Esophagus (tissue), 2 donors: ENCODE results near the gene NFYC. TPM values are rescaled to one million over a fixed set of nuclear protein-coding genes. Genes with fewer than 3 reads are reported as not detected.
A peak's percentile ranks its signal among the peaks of the same experiment; 100 is the strongest.

Experiments
- H3K27ac ChIP-seq, 2 donors: one replicate each; pipeline ENCODE4 v1.5.1; 2013; ENCODE audit warnings: low read depth in 2 of 2, mild to moderate bottlenecking in 2 of 2, inconsistent platforms in 1 of 2, low read length in 1 of 2, moderate library complexity in 1 of 2
- H3K27me3 ChIP-seq, 2 donors: one replicate each; pipeline ENCODE4 v1.6.1; 2013; ENCODE audit warnings: low read length in 2 of 2, control low read depth in 1 of 2, mild to moderate bottlenecking in 1 of 2; ENCODE audit not compliant: insufficient read depth in 2 of 2, control insufficient read depth in 1 of 2
- H3K36me3 ChIP-seq, 2 donors: one replicate each; pipeline ENCODE4 v1.6.1; 2013; ENCODE audit warnings: low read length in 1 of 2; ENCODE audit not compliant: control insufficient read depth in 2 of 2, insufficient read depth in 2 of 2
- H3K4me1 ChIP-seq, 2 donors: one replicate each; pipeline ENCODE4 v1.6.1; 2013; ENCODE audit warnings: low read length in 1 of 2; ENCODE audit not compliant: control insufficient read depth in 2 of 2, insufficient read depth in 2 of 2
- H3K4me3 ChIP-seq, 2 donors: one replicate each; pipeline ENCODE4 v1.5.1; 2013; ENCODE audit warnings: low read length in 2 of 2, mild to moderate bottlenecking in 2 of 2, low read depth in 1 of 2, moderate library complexity in 1 of 2
- H3K9me3 ChIP-seq, 2 donors: one replicate each; pipeline ENCODE4 v1.6.1; 2013; ENCODE audit warnings: mild to moderate bottlenecking in 2 of 2, low read depth in 1 of 2, low read length in 1 of 2, moderate library complexity in 1 of 2; ENCODE audit not compliant: control insufficient read depth in 2 of 2, insufficient read depth in 1 of 2
- WGBS, 2 donors: extraction: QIAGEN DNeasy Blood & Tissue Kit; methylation state at CpG; one replicate each; pipeline ENCODE4 v1.1.7; 2013; 5-methylcytosine and 5-hydroxymethylcytosine counted together
- polyA plus RNA-seq, 2 donors: library from polyadenylated mRNA; stranded (reverse); fragments of 200-250 nt; gene quantifications; one replicate each; pipeline ENCODE4 v1.2.3, GENCODE V29; 2013
- donor health status: healthy with polysubstance abuse.
- donor health status: Bipolar disorder and iron deficiency.

Gene NFYC
- polyA plus RNA-seq, 2 donors: 24.8 to 37.2 TPM

DNA sequence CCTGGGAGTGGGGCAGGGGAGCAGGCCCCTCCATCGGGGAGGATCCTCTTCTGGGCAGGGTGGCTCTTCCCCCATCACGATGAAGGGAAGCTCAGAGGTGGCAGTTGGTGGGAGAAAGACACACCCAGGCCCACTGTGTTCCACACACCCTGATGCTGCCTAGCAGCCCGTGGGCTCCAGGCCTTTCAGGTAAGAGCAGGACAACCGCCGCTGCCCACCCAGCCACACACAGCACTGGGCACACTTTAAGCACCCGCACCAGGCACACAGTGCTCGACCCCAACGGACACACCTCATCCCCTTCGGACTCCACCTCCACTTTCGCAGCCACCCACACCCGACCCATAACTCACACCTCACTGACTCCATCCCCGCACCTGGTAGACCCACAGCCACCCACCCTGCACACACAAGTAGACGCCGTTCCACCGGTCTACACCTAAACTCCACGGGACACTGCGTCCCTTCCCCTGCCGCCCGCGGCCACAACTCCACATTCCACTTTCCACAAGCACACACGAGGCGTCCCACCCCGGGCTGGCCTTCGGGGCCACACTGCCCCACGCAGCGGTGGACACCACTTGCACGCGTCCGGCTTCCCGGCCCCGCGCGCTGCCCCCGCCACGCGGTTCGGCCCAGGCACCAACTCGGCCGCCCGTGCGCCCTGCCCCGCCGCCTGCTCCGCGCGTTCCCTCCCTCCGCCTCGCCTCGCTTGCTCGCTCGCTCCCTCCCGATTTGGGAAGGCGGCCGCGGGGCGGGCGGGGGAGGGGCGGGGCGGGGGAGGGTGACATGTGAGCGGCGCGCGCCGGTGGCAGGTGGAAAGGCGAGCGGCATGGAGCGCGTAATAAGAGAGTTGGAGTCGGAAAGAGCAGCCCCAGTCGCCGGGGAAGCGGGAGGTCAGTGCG is 91.7 kb downstream of the NFYC start, which contains the start of gene KCNQ4:
KCNQ4 (plus strand) TSS at position 787 of the 905 bp plus-strand sequence. CDS start 307 bp downstream, outside the sequence.
- no peaks in the 10 kb centered on the region for H3K27me3 ChIP-seq
- H3K27ac ChIP-seq: peak within 1 kb of the TSS; percentile 66 to 75
- WGBS, 2 donors: 4% methylated on average over 57 to 73 of the region's 73 CpGs
- H3K36me3 ChIP-seq: no peaks in the 10 kb centered on the region
- H3K4me3 ChIP-seq: peak within 1 kb of the TSS; percentile 44 to 74
- H3K4me1 ChIP-seq: peaks cover 4 to 16% of the 10 kb centered on the region in 2 donors
- H3K9me3 ChIP-seq: no peaks in the 10 kb centered on the region

DNA sequence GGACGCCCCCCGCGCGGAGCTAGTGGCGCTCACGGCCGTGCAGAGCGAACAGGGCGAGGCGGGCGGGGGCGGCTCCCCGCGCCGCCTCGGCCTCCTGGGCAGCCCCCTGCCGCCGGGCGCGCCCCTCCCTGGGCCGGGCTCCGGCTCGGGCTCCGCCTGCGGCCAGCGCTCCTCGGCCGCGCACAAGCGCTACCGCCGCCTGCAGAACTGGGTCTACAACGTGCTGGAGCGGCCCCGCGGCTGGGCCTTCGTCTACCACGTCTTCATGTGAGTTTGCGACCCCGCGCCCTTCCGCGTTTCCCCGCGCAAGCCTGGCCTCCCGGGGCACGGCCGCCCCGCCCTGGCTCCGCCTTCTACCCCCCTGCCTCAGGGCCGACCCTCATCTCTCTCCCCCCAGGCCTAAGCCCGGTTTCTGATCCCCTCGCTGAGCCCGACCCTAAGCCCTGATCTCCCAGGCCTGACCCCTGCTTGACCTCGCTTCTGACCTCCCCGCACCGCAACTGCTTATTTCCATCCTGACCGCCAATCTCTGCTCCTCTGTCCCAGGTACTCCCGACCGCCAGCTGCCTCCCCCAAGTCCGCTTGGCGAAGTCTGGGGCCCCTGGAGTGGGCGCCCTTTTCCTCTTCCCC is 92.8 kb downstream of the NFYC start:
- no peaks in the 10 kb centered on the region for H3K36me3 ChIP-seq
- 15% methylated on average over 49 to 63 of the region's 63 CpGs for WGBS, 2 donors
- peaks cover 4 to 16% of the 10 kb centered on the region in 2 donors for H3K4me1 ChIP-seq
- H3K27ac ChIP-seq: peak overlapping the region; percentile 56 to 66
- H3K9me3 ChIP-seq: no peaks in the 10 kb centered on the region
- H3K4me3 ChIP-seq: peak overlapping the region; percentile 44 to 74
- H3K27me3 ChIP-seq: no peaks in the 10 kb centered on the region

DNA sequence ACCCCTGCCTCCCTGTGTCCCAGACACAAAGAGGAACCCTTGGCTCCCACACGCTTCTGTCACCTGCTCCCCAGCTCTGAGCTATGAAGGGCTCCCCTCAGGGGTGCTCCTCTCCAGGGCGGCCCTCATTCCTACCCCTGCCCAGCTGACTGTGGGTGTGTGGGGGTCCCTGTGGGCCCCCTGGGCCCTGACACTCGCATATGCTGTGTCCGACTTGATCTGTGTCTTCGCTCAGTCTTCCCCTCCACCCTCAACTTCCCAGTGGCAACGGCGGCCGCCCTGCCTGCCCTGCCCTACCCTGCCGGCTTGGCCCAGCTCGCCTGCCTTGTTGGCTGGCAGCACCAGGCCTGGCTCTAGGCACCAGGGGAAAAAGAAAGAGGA is 93.3 kb downstream of the NFYC start:
- Histone ChIP-seq H3K4me3 (peak overlapping the region; percentile 44 to 74), H3K27ac (peak overlapping the region; percentile 56 to 66)

DNA sequence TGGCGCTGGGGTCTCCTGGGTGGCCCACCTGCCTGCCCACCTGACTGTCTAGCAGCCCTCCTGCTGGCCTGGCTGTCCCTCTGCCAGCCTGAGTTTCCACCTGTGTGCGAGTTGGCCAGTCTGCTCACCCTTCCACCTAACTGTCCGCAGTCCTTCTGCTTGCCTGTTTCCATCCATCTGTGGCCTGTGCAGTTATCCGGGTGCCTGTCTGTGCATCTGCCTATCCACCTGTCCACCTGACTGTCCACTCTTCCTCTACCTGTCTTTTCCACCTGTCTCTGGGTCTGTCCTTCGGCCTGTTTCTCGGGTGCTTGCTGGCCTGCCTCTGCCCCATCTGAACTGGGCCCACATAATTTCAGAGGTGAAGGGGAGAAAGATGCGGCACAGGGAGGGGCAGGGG is 93.9 kb downstream of the NFYC start:
- Histone ChIP-seq H3K27me3 (no peaks in the 10 kb centered on the region), H3K27ac (peak overlapping the region; percentile 56 to 66), H3K36me3 (no peaks in the 10 kb centered on the region), H3K4me1 (peaks cover 4 to 16% of the 10 kb centered on the region in 2 donors), H3K9me3 (no peaks in the 10 kb centered on the region), H3K4me3 (no peak overlapping the region)
- WGBS, 2 donors: 85 to 91% methylated on average over 7 of the region's 7 CpGs

More for the DNA sequence above, 93.3 kb downstream of the NFYC start:
- WGBS, 2 donors: 42 to 57% methylated on average over 9 to 10 of the region's 10 CpGs
- Histone ChIP-seq H3K4me1 (peaks cover 4 to 16% of the 10 kb centered on the region in 2 donors), H3K36me3 (no peaks in the 10 kb centered on the region), H3K9me3 (no peaks in the 10 kb centered on the region), H3K27me3 (no peaks in the 10 kb centered on the region)

DNA sequence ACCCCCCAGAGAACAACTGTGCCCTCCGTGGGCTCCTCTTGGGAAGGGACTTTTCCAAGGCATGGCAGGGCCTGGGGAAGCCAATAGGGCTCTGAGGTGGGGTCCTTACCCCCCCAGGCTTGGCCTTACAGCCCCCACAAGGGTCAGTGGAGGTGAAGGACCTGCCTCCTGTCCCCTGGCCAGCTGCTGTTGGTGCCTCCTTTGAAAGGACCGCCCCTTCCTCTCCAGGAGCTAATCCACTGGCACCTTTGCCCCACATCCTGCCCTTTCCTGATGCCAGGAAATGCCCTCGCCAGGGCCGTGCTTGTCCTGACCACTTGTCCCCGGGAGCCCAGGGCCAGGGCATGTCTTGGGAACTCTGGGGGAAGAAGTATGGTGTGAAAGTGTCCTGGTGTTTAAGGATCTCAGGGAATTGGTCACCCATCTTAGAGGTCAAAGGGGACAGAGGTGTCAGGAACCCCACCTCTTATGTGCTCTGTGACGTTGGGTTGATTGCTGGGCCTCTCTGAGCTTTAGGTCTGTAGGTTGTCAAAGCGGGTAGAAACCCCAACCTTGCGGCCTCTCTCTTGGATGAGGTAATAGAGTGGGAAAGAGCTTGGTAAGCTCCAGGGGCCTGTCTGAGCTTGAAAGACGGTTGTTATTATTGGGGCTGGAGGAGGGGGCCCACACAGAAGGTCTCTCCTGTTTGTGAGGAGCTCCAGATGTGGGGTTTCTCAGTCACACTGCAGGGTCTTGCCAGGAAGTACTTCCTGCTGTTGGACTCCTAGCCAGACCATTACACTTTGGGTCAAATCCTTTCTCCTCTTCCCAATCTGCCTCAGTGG is 94.9 kb downstream of the NFYC start:
- Histone ChIP-seq H3K4me1 (peaks cover 4 to 16% of the 10 kb centered on the region in 2 donors), H3K9me3 (no peaks in the 10 kb centered on the region), H3K4me3 (no peak overlapping the region), H3K27ac (peak overlapping the region; percentile 8 to 27), H3K36me3 (no peaks in the 10 kb centered on the region), H3K27me3 (no peaks in the 10 kb centered on the region)
- WGBS, 2 donors: 71 to 72% methylated on average over 9 of the region's 9 CpGs

DNA sequence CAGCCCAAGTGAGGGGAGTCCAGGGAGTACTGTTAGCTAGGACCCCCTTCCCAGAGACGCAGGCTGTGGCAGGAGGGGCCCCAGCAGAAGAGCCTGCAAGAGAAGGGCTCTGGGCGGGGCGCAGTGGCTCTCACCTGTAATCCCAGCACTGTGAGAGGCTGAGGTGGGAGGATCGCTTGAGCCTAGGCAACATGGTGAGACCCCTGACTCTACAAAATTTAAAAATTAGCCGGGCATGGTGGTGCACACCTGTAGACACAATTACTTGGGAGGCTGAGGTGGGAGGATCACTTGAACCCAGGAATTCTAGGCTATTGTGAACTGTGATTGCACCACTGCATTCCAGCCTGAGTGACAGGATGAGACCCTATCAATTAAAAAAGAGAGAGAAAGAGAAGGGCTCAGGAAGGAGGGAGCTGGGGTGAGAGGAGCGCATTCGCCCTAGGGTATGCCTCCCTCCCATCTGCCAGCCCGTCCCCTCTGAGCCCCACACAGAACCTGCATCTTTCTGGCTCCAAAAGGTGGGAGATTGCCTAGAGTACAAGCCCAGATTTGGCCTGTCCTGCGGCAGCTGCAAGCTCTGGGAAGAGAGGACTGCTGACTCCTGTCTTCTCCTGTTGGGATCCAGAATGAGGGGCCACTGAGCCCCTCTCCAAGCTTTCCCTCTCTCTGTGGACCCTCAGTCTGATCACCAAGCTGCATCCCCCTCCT is 95.6 kb downstream of the NFYC start:
- Histone ChIP-seq H3K27ac (peak overlapping the region in 1 of 2 donors; percentile 3), H3K9me3 (no peaks in the 10 kb centered on the region), H3K36me3 (no peaks in the 10 kb centered on the region), H3K4me1 (peaks cover 4 to 16% of the 10 kb centered on the region in 2 donors), H3K4me3 (no peak overlapping the region), H3K27me3 (no peaks in the 10 kb centered on the region)
- 87 to 91% methylated on average over 9 of the region's 9 CpGs for WGBS, 2 donors

DNA sequence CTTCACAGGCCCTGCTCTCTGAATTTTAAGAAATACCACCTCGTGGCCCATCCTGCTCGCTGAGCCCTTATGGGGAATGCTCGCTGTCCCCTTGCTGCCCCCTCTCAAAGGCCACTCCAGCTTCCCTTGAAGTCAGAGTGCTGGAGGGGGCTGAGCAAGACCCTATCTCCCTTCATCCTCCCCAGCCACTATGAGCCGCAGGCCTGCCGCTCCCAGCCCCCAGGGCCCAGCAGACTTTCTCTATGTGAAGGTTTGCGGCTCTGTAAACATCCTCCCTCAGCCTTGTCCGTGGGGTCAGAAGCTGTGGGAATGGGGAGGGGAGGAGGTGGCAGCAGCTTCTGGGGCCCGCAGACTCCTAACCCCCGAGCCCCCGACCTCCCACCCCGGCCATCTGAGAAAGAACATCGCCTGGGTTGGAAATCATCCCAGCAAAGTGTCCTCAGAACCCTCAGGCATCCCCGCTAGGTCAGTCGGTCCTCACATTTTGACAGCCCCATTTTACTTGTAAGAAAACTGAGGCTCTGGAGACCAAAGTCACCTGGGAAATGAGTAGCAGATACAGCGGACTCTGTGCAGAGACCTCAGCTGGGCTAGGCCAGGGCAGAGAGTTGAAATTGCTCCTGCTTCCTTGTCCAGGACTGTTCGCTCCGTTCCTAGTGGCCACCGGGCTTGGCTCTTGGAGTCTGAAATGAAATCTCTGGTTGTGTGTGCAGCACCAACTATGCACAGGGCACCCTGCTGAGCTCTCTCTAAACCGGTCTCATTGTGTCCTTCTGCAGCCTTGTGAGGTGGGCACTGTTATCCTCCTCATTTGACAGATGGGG is 96.4 kb downstream of the NFYC start:
- Histone ChIP-seq H3K36me3 (no peaks in the 10 kb centered on the region), H3K27me3 (no peaks in the 10 kb centered on the region), H3K4me3 (no peak overlapping the region), H3K27ac (no peak overlapping the region), H3K9me3 (no peaks in the 10 kb centered on the region), H3K4me1 (peaks cover 4 to 11% of the 10 kb centered on the region in 2 donors)
- 73 to 75% methylated on average over 19 of the region's 19 CpGs for WGBS, 2 donors

DNA sequence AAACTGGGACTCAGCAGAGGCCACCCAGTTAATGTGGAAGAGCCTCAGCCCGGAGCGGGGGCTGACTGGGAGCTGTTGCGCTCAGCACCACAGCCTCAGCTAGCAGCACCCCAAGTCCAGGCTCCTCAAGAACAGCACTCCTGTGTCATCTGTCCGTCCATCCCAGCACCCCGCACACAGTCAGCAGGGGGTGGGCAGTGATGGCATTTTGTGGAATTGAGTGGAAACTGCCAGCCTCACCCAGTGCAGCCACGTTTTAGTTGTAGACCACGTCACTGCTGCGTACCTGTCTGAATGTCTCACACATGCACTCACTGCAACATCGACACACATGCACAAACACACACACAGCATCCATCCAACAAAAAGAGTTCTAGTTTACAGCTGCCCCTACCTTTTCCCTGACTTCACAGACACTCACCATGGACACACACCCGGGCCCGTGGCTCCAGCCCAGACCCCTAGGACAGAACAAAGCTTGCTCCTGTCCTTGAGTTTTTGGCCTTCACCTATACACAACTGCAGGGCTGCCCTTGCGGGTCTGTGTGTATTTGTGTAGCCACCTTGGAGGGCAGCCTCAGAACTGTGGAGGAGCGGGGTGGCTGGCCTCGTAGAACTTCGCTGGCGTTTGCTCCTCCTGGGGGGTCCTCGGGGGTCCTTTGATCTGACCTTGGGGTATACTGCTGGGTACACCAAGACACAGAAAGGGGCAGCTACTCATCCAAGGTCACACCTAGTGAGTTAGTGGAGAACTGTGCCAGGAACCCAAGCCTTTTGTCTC is 97.2 kb downstream of the NFYC start:
- no peaks in the 10 kb centered on the region for H3K27me3 ChIP-seq
- H3K9me3 ChIP-seq: no peaks in the 10 kb centered on the region
- peaks cover 0 to 6% of the 10 kb centered on the region in 2 donors for H3K4me1 ChIP-seq
- no peak overlapping the region for H3K4me3 ChIP-seq
- H3K27ac ChIP-seq: no peak overlapping the region
- 88% methylated on average over 17 of the region's 17 CpGs for WGBS, 2 donors
- H3K36me3 ChIP-seq: no peaks in the 10 kb centered on the region
